CD4-positive, CD25-positive, alpha-beta regulatory T cell (primary cell): ENCODE data around the gene ATG13. TPM values are rescaled to one million over a fixed set of nuclear protein-coding genes. Genes with fewer than 3 reads are reported as not detected.
"Not testable (repeated sequence)": the region's sequence is repeated elsewhere in the genome, so short reads cannot be mapped to it uniquely, and the experiment has no call there.

ENCODE experiments used
- ATAC-seq, 2 donors: fragments of 150-1000 bp; cut with Tn5 transposase; one replicate each; pipeline ENCODE4 v1.10.0; 2021; ENCODE audit warnings: low read depth in 2 of 2, moderate number of reproducible peaks in 2 of 2, moderate library complexity in 1 of 2
- DNase-seq, 3 donors: peaks; one replicate each; pipeline versions ENCODE4 v3.0.0 to v3.0.0-alpha.2; 2012 to 2022; ENCODE audit warnings: mixed read lengths in 1 of 3
- H3K27ac ChIP-seq: one replicate; pipeline ENCODE4 v1.7.0; 2013; ENCODE audit warnings: mild to moderate bottlenecking, low read length; ENCODE audit not compliant: insufficient read depth, poor library complexity, severe bottlenecking
- H3K27me3 ChIP-seq: one replicate; pipeline ENCODE4 v1.7.0; 2013; ENCODE audit warnings: low read length; ENCODE audit not compliant: control insufficient read depth, insufficient read depth
- H3K36me3 ChIP-seq: one replicate; pipeline ENCODE4 v1.7.0; 2013; ENCODE audit warnings: mild to moderate bottlenecking, low read length, moderate library complexity; ENCODE audit not compliant: control insufficient read depth, insufficient read depth
- H3K4me1 ChIP-seq: 2 replicates; pipeline ENCODE4 v1.7.0; 2013; ENCODE audit warnings: mild to moderate bottlenecking, low read length; ENCODE audit not compliant: insufficient read depth, control insufficient read depth, poor library complexity, severe bottlenecking
- H3K4me3 ChIP-seq: one replicate; pipeline ENCODE4 v1.7.0; 2013; ENCODE audit warnings: low read depth, mild to moderate bottlenecking, low read length, moderate library complexity
- H3K9me3 ChIP-seq, 2 experiments: 1 replicate in 1 of 2; 2 replicates in 1 of 2; pipeline ENCODE4 v1.7.0; 2013; ENCODE audit warnings: low read length in 2 of 2, mild to moderate bottlenecking in 1 of 2, moderate library complexity in 1 of 2; ENCODE audit not compliant: control insufficient read depth in 2 of 2
- H3K27ac Mint-ChIP-seq, 3 donors: one replicate each; pipeline ENCODE4 v1.8.0; 2020 to 2022; ENCODE audit warnings: mild to moderate bottlenecking in 3 of 3, mixed read lengths in 3 of 3, moderate library complexity in 2 of 3
- H3K27me3 Mint-ChIP-seq: one replicate; pipeline ENCODE4 v1.8.0; 2022; ENCODE audit warnings: mild to moderate bottlenecking, mixed read lengths
- H3K36me3 Mint-ChIP-seq: one replicate; pipeline ENCODE4 v1.8.0; 2020; ENCODE audit warnings: mixed read lengths
- H3K4me1 Mint-ChIP-seq, 4 donors: one replicate each; pipeline ENCODE4 v1.8.0; 2020 to 2022; ENCODE audit warnings: mixed read lengths in 4 of 4, mild to moderate bottlenecking in 1 of 4
- H3K4me3 Mint-ChIP-seq, 4 donors: one replicate each; pipeline ENCODE4 v1.8.0; 2020 to 2022; ENCODE audit warnings: mild to moderate bottlenecking in 4 of 4, mixed read lengths in 4 of 4, moderate library complexity in 3 of 4
- H3K9me3 Mint-ChIP-seq, 7 donors: one replicate each; pipeline ENCODE4 v1.8.0; 2020 to 2022; ENCODE audit warnings: mixed read lengths in 7 of 7, mild to moderate bottlenecking in 3 of 7, moderate library complexity in 2 of 7
- polyA plus RNA-seq, 4 donors: library from polyadenylated mRNA; unstranded; fragments of 300-500 nt; fragmentation: Illumina TruSeq; gene quantifications; one replicate each; pipeline ENCODE4 v1.2.3, GENCODE V29; 2021
- total RNA-seq: library from RNA; stranded (reverse); gene quantifications from one replicate; pipeline ENCODE4 v1.2.3, GENCODE V29; 2022

ATG13 gene
- total and polyA plus RNA-seq, 5 donors from 2014 or later = 69.0 to 135 (median 77.1) TPM

GRCh38 chr11:46665356-46665755, 48.0 kb downstream of the ATG13 start:
- Mint-ChIP-seq H3K36me3 (peaks cover 54% of the 10 kb centered on the region), H3K9me3 (no peaks in the 10 kb centered on the region)

GRCh38 chr11:46666516-46666915, 49.2 kb downstream of the ATG13 start:
- no peaks in the 10 kb centered on the region for H3K27me3 ChIP-seq
- H3K27ac ChIP-seq = no peak overlapping the region
- no peaks in the 10 kb centered on the region for H3K9me3 Mint-ChIP-seq
- no peaks in the 10 kb centered on the region for H3K27me3 Mint-ChIP-seq
- H3K4me3 ChIP-seq = no peak overlapping the region
- H3K4me3 Mint-ChIP-seq = no peak overlapping the region
- peaks cover 20% of the 10 kb centered on the region for H3K4me1 ChIP-seq
- peaks cover 60% of the 10 kb centered on the region for H3K36me3 Mint-ChIP-seq
- no peak for DNase-seq
- peak overlapping the region in 1 of 3 donors; percentile 78 for H3K27ac Mint-ChIP-seq
- ATAC-seq = no peak
- H3K36me3 ChIP-seq = peaks cover 87% of the 10 kb centered on the region
- H3K9me3 ChIP-seq = no peaks in the 10 kb centered on the region
- peaks cover 4 to 26% (median 17%) of the 10 kb centered on the region in 4 donors for H3K4me1 Mint-ChIP-seq

More at GRCh38 chr11:46665356-46665755, 48.0 kb downstream of the ATG13 start:
- H3K4me1 ChIP-seq = peaks cover 9% of the 10 kb centered on the region
- ATAC-seq (no peak), DNase-seq (no peak)
- H3K9me3 ChIP-seq = no peaks in the 10 kb centered on the region
- Mint-ChIP-seq H3K4me3 (no peak overlapping the region), H3K27ac (no peak overlapping the region), H3K27me3 (no peaks in the 10 kb centered on the region), H3K4me1 (peaks cover 0 to 15% (median 9%) of the 10 kb centered on the region in 4 donors)
- no peaks in the 10 kb centered on the region for H3K27me3 ChIP-seq
- peaks cover 83% of the 10 kb centered on the region for H3K36me3 ChIP-seq
- H3K4me3 ChIP-seq = no peak overlapping the region
- H3K27ac ChIP-seq = no peak overlapping the region

GRCh38 chr11:46667043-46667481, 49.7 kb downstream of the ATG13 start:
- Histone ChIP-seq H3K27me3 (no peaks in the 10 kb centered on the region), H3K27ac (no peak overlapping the region), H3K9me3 (no peaks in the 10 kb centered on the region), H3K4me1 (peaks cover 26% of the 10 kb centered on the region), H3K36me3 (peaks cover 85% of the 10 kb centered on the region), H3K4me3 (no peak overlapping the region)
- H3K9me3 Mint-ChIP-seq = no peaks in the 10 kb centered on the region
- peaks cover 4 to 31% (median 21%) of the 10 kb centered on the region in 4 donors for H3K4me1 Mint-ChIP-seq
- peak overlapping the region in 1 of 3 donors; percentile 78 for H3K27ac Mint-ChIP-seq
- DNase-seq = no peak
- H3K36me3 Mint-ChIP-seq = peaks cover 64% of the 10 kb centered on the region
- ATAC-seq = no peak
- no peak overlapping the region for H3K4me3 Mint-ChIP-seq
- H3K27me3 Mint-ChIP-seq = no peaks in the 10 kb centered on the region

GRCh38 chr11:46668480-46669085, 51.2 kb downstream of the ATG13 start:
- Histone ChIP-seq H3K36me3 (peaks cover 88% of the 10 kb centered on the region), H3K4me3 (no peak overlapping the region), H3K27ac (no peak overlapping the region), H3K27me3 (no peaks in the 10 kb centered on the region), H3K4me1 (peaks cover 36% of the 10 kb centered on the region), H3K9me3 (no peaks in the 10 kb centered on the region)
- H3K27me3 Mint-ChIP-seq = no peaks in the 10 kb centered on the region
- peak overlapping the region in 1 of 4 donors; percentile 37 for H3K4me3 Mint-ChIP-seq
- H3K36me3 Mint-ChIP-seq = peaks cover 60% of the 10 kb centered on the region
- DNase-seq = no peak
- peak overlapping the region; percentile 8 to 90 (median 60) for H3K27ac Mint-ChIP-seq
- ATAC-seq = no peak
- peaks cover 0 to 2% (median 0%) of the 10 kb centered on the region in 7 donors for H3K9me3 Mint-ChIP-seq
- peaks cover 8 to 43% (median 27%) of the 10 kb centered on the region in 4 donors for H3K4me1 Mint-ChIP-seq

GRCh38 chr11:46669711-46670139, 52.4 kb downstream of the ATG13 start:
- ATAC-seq (no peak), DNase-seq (peak in 1 of 3 donors; percentile 19)
- peak overlapping the region; percentile 79 to 93 (median 90) for H3K27ac Mint-ChIP-seq
- no peaks in the 10 kb centered on the region for H3K27me3 Mint-ChIP-seq
- H3K9me3 Mint-ChIP-seq = peaks cover 0 to 2% (median 0%) of the 10 kb centered on the region in 7 donors
- peaks cover 55% of the 10 kb centered on the region for H3K36me3 Mint-ChIP-seq
- Histone ChIP-seq H3K27ac (no peak overlapping the region), H3K4me1 (peaks cover 46% of the 10 kb centered on the region), H3K27me3 (no peaks in the 10 kb centered on the region), H3K9me3 (no peaks in the 10 kb centered on the region), H3K36me3 (peaks cover 81% of the 10 kb centered on the region), H3K4me3 (no peak overlapping the region)
- H3K4me1 Mint-ChIP-seq = peaks cover 13 to 48% (median 32%) of the 10 kb centered on the region in 4 donors
- peak overlapping the region in 2 of 4 donors; percentile 12 to 46 for H3K4me3 Mint-ChIP-seq

- ATAC-seq, H3K27me3 ChIP-seq, H3K27me3 Mint-ChIP-seq, DNase-seq, H3K9me3 ChIP-seq, H3K9me3 Mint-ChIP-seq: not testable (repeated sequence)
- H3K4me1 Mint-ChIP-seq = peaks cover 15 to 56% (median 37%) of the 10 kb centered on the region in 4 donors
- peaks cover 53% of the 10 kb centered on the region for H3K36me3 Mint-ChIP-seq
- peak overlapping the region in 3 of 4 donors; percentile 4 to 85 (median 83) for H3K4me3 Mint-ChIP-seq
- peak overlapping the region; percentile 90 to 97 (median 95) for H3K27ac Mint-ChIP-seq
- peak overlapping the region; percentile 55 for H3K27ac ChIP-seq
- H3K4me1 ChIP-seq = peaks cover 54% of the 10 kb centered on the region
- peaks cover 73% of the 10 kb centered on the region for H3K36me3 ChIP-seq
- peak overlapping the region; percentile 65 for H3K4me3 ChIP-seq
Measured at GRCh38 chr11:46670521-46670920, 53.2 kb downstream of the ATG13 start.

GRCh38 chr11:46671958-46672315, 54.6 kb downstream of the ATG13 start:
- Histone ChIP-seq H3K4me1 (peaks cover 59% of the 10 kb centered on the region), H3K27me3 (no peaks in the 10 kb centered on the region), H3K27ac (peak overlapping the region; percentile 55), H3K9me3 (no peaks in the 10 kb centered on the region), H3K4me3 (no peak overlapping the region), H3K36me3 (peaks cover 64% of the 10 kb centered on the region)
- Mint-ChIP-seq H3K4me1 (peaks cover 15 to 66% (median 39%) of the 10 kb centered on the region in 4 donors), H3K27me3 (no peaks in the 10 kb centered on the region), H3K27ac (peak overlapping the region; percentile 89 to 95 (median 90)), H3K4me3 (peak overlapping the region in 3 of 4 donors; percentile 22 to 67 (median 43)), H3K9me3 (peaks cover 0 to 2% (median 0%) of the 10 kb centered on the region in 7 donors), H3K36me3 (peaks cover 43% of the 10 kb centered on the region)
- DNase-seq = no peak
- no peak for ATAC-seq
